A673 (cell line): ENCODE data around the gene MAPK11.

Source experiments
- CTCF ChIP-seq: fragments of 300-800, 200-600 bp; sonication (generic); conservative IDR thresholded peaks from 2 replicates; pipeline ENCODE4 v1.5.1; 2017; ENCODE audit warnings: low read depth, mild to moderate bottlenecking, antibody characterized with exemption, low read length, moderate library complexity, mixed read lengths
- EZH2 ChIP-seq: fragments of 200-600 bp; sonication (generic); IDR thresholded peaks from 2 replicates; pipeline ENCODE4 v1.6.1; 2017; ENCODE audit warnings: borderline replicate concordance, low read depth, mild to moderate bottlenecking, mixed read lengths, antibody characterized with exemption, low read length; ENCODE audit not compliant: poor library complexity, severe bottlenecking

DNA sequence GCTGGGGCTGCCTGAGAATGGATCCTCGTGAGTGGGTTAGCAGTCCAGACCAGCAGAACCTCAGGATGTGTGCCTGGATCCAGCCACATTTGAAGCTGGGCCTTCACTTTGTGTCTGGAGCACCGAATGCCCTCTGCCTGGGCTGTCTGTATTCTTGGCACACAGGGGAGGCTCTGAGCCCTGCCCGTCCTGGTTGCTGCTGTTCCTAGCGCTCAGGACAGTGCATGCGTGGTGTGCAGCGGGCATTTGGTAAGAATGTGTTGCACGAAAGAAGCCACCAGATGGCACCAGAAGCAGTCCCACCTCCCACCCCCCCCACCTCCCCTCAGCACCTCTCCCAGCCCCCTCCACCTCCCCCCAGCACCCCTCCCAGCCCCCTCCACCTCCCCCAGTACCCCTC is 4.1 kb upstream of the MAPK11 start:
- TF ChIP-seq CTCF (peak; percentile 45), EZH2 (no peak)
